HS-27A (cell line): ENCODE results near the gene HSPA4L.

Source experiments
- DNase-seq: peaks from one replicate; pipeline ENCODE4 v3.0.0-alpha.2; 2012; ENCODE audit warnings: low read depth, missing footprints

Gene HSPA4L

GRCh38 chr4:127783955-127784770 is 2.0 kb downstream of the HSPA4L start:
- DNase-seq: no peak

GRCh38 chr4:127788517-127788916 is 6.4 kb downstream of the HSPA4L start:
- DNase-seq: no peak

- no peak for DNase-seq
Observed at GRCh38 chr4:127791391-127791790, 9.3 kb downstream of the HSPA4L start.

DNA sequence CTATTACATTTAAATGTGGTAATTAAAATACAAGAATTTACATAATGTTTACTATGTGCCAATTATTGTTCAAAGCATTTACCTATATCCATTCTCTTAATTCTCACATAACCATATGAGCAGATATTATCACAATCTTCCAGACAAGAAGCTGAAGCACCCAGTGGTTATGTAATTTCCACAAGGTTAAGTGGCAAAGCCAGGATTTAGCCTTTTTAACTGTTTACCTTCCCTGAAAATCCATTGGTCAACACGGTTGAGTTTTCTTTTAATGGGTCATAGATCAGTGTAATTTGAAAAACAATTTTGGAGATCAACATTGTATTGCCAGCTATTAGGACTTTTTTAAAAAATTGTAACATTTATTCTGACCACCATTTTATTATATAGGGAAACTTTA is 11.4 kb downstream of the HSPA4L start:
- DNase-seq: no peak

DNA sequence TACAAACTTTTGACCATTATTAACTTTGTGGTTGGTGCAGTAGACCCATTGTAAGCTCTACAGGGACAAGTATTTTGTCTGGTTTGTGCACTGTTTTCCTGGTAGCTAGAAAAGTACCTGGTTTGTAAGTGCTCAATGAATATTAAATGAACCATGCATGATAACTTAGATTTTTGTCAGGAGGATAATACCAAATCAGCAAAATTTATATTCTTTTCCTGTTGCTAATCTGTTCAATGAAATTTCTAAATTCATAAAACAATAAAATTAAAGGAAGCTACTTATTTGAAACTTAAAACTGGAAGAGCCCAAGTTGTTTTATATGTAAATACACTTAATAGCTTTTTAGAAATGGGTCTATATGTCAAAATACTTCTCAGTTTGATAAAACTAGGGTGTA is 17.6 kb downstream of the HSPA4L start:
- DNase-seq: no peak

DNA sequence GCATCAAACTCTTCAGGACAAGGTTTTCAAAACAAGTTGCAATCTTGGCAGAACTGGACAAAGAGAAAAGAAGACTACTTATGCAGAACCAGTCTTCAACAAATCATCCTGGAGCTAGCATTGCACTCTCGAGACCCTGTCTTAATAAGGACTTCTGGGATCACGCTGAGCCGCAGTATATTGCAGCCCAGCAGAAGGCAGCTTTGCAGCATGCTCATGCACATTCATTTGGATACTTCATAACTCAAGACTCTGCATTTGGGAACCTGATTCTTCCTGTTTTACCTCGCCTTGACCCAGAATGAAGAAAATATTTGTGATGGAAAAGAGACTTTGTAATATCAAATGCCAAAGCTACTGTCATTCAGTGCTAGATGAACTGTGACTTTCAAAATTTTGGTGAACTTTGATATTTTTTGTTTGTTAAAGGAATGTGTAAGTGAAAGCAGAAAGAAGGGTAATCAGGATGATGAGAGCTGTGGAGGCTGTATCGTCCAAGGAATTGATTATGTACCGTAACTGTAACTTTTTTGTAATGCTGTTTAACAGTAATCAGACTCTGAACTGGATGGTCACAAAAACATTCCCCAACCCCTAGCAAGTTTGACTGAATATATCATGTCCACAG is 27.2 kb downstream of the HSPA4L start:
- DNase-seq: no peak

DNA sequence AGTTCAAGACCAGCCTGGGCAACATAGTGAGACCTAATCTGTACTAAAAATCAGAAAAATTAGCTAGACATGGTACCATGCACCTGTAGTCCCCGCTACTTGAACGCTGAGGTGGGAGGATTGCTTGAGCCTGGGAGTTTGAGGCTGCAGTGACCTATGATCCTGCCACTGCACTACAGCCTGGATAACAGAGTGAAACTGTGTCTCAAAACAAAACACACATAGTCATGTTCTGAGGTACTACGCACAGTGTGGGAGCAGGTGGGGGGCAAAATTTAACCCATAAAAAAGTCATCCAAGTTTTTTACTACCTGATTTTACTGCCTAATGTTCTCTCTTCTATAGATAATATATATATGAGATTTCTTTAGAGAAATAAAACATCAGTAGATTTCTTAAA is 28.4 kb downstream of the HSPA4L start:
- no peak for DNase-seq

DNA sequence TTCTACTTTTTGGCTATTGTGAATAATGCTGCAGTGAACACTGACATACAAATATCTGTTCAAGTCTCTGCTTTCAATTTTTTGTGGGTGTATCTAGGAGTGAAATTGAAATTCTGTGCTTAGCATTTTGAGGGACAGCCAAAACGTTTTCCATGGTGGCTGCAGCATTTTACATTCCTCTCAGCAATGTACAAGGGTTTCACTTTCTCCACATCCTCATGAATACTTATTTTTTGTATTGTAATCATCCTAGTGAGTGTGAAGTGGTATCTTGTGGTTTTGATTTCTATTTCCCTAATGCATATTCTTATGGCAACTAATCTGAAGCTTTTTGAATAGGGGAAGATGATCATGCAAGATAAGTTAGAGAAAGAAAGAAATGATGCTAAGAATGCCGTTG is 40.3 kb downstream of the HSPA4L start:
- no peak for DNase-seq

- DNase-seq: no peak
Observed at GRCh38 chr4:127828121-127828520, 46.0 kb downstream of the HSPA4L start.

GRCh38 chr4:127829014-127829413 is 46.9 kb downstream of the HSPA4L start:
- no peak for DNase-seq

- DNase-seq: no peak
Observed at GRCh38 chr4:127832585-127832984, 50.5 kb downstream of the HSPA4L start.

DNA sequence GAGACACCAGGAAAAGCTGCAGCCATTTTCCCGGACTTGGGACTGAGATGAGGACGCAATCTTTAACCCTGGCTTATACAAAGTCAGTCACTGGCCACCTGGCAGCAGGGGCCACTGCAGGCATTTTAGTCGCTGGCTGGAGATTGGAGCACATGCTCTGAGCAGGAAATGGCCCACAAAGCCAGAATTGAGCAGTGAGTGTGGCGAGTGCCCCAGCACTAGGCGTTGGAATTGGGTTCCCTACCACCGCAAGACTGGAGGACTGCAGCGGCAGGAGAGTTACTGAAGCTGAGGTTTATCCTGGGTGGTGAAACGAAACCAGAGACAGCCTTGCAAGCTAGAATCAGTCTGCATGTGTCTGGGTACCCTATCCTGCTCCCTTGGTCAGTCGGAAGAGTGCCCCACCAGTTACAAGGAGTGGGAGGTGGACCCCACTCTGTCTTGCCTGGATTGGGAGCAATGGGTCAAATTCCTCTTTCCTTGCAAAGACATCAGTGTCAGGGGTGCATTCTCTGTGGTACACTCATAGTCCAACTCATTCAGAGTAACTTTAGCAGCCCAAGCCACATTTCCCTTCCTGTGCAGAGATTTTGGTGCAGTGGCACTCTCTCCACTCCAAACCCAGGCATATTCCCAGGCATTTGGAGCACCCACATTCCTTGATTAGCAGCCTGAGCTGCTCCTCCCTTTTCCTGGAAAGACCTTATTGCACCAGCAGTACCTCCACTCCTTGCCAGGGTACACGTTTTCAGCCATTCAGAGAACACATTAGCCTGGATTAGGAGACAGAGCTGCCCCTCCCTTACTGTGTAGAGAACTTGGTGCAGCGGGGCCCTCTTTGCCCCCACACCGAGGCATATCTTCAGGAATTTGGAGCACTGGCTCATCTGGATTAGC is 61.8 kb downstream of the HSPA4L start:
- DNase-seq: no peak

- DNase-seq: no peak
Observed at GRCh38 chr4:127844601-127845116, 62.5 kb downstream of the HSPA4L start.

GRCh38 chr4:127846061-127846460 is 63.9 kb downstream of the HSPA4L start:
- DNase-seq: no peak

GRCh38 chr4:127846765-127847164 is 64.6 kb downstream of the HSPA4L start:
- no peak for DNase-seq

GRCh38 chr4:127849505-127850234 is 67.5 kb downstream of the HSPA4L start:
- DNase-seq: no peak

DNA sequence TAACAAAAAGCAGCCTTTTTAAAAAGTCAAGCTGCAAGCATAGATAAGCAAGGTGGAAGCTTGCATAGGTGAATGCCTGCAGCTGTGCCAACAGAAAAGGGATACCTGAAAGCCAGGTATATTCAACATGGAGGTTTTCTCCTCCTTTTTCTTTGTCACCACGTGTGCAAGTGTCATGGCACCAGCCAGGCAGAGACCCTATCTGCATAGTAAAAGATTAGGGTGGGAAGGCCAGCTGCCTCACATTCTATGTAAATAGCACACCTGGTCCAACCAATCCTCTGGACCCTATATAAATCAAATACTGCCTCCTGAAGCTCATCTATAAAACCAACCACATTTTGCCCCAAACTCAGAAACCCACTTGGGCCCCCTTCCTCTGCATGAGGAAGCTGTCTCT is 70.5 kb downstream of the HSPA4L start:
- no peak for DNase-seq

DNA sequence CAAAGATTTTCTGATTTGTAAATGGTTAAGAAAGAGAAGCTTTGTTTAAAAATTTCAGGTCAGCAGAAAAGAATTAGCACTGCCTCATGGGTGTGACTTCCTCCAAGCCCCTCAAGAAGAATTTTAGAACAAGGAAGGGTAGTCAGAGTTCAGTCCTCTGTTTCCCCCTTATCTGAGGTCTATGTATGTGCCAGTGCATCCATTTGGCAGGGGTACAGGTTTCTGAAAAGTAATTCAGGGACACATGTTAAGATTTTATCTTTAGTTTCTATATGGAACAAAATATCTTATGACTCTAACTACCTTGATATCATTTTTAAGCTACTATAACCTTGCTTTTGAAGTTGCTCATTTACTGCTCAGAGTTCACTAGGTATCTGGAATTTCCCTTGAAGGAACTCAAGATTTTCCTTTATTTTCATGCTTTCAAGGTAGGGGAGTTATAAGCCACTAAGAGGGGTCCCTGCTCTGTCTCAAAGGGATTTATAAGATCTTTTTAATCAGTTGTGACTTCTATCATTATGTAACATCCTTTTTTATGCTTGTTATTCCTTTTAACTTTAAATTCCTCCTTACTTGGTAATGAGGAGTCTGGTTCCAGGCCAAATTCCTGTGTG is 74.2 kb downstream of the HSPA4L start:
- DNase-seq: no peak

DNA sequence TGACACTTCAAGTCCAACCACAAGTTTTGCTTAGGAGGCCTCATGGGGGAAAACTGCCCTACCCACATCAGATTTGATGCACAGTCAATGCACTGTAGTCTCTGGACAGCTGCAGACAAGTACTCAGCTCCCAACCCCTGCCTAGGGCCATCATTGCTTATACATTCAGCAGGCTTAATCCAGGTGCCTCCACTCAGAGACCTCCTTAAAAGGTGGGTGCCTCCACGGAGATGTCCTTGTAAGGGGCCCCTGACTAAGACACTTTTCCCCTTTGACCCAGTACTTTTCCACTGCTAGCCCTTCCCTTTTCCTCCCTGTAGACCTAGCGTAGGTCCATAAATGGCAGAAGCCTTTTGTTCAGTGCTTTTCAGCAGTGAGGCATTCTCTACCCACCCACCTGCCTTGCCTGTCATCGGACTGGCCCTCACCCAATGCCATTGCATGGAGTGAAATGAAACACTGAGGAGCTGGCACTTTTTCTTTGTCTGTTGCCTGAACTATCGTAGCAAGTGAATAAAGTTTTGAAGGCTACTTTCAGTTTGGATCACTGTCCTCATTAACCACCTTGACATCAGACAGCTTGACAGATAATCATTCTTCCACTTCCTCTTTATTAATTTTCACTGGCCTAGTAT is 74.8 kb downstream of the HSPA4L start:
- DNase-seq: peak; percentile 48

GRCh38 chr4:127857641-127858040 is 75.5 kb downstream of the HSPA4L start:
- no peak for DNase-seq

- DNase-seq: no peak
Observed at GRCh38 chr4:127868196-127868595, 86.1 kb downstream of the HSPA4L start.
